B cell (primary cell): ENCODE measurements around the gene LYRM2.

Experiments
- CTCF ChIP-seq: fragments of 200-600 bp; IDR thresholded peaks from one replicate; pipeline ENCODE4 v1.8.0; 2022; ENCODE audit warnings: antibody characterized with exemption, mild to moderate bottlenecking
- EZH2 ChIP-seq: IDR thresholded peaks from 2 replicates; pipeline ENCODE4 v1.6.1; 2012; ENCODE audit warnings: borderline replicate concordance, low read depth, mild to moderate bottlenecking, moderate library complexity, low read length; ENCODE audit not compliant: insufficient read depth, poor library complexity, severe bottlenecking

DNA sequence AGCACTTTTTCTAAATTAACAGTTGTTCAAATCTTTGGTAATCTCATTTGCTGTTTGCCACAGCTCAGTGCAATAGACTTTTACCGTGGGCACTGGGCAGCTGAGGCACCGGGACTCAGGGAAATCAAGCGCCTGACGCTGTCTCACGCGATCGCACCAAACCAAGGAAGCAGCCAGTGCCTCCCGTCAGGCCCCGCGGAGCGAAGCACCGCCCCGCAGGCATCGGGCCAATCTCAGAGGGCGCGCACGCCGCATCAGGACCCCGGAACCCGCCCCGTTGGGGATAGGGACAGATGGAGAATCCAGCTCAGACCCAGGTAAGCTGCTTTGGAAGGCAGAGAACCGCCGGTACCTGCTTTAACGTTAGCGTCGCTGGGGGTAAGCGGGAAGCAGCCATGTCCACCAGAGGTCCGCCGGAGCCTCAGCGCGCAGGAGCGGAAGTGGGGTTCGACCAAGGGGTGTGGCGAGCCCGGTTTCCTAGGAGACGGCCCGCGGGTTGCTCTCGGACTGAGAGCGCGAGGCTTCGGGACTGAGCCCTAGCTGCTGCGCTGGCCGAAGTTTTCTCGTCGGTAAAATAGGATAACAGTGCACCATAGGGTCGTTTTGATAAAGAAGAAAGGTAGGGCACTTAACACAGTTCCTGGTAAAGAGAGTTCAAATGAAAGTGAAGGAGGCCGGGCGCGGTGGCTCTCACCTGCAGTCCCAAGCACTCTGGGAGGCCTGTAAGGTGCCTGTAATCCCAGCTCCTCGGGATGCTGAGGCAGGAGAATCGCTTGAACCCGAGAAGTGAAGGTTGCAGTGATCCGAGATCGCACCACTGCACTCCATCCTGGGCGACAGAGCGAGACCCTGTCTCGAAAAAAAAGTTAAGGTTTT lies at the start of gene LYRM2:
- TF ChIP-seq EZH2: no peak
- TF ChIP-seq CTCF: no peak
